Left colon (tissue), 2 donors: Measurements from ENCODE around the gene OSBPL3. TPM values are rescaled to one million over a fixed set of nuclear protein-coding genes. Genes with fewer than 3 reads are reported as not detected.

ENCODE experiments used
- ATAC-seq: fragments of 200-7000 bp; cut with Tn5 transposase; one replicate; pipeline ENCODE4 v1.9.1; 2020; ENCODE audit warnings: mild to moderate bottlenecking, moderate library complexity
- DNase-seq, 2 donors: peaks; one replicate each; pipeline ENCODE4 v3.0.0-alpha.2; 2020
- intact Hi-C, 2 donors: fragments of 100-400 bp; cut with DNase I in 1 of 2; cut with micrococcal nuclease in 1 of 2; formaldehyde crosslinking; loops; one replicate each; pipeline versions ENCODE4 v1.11.2 to v1.14.0; 2022; cut with DNase I, micrococcal nuclease
- total RNA-seq, 2 donors: library from RNA; stranded (reverse); fragmentation: NEBNext Ultra II Directional; extraction: Animal tissue kit (Norgen Biotek cat#: 25700); gene quantifications; one replicate each; pipeline ENCODE4 v1.2.1, GENCODE V29; 2021
- donor health status: DM: no; HTN: no; CAD: no.
- donor health status: DM: yes; HTN: yes; CAD: no.

The OSBPL3 gene
- total RNA-seq, 2 donors from 2014 or later: 11.0 to 13.2 TPM

- DNase-seq (no peak), ATAC-seq (no peak)
- intact Hi-C loops: no loop called here
Measured at GRCh38 chr7:24930856-24931255, 49.1 kb downstream of the OSBPL3 start.

- ATAC-seq (no peak), DNase-seq (no peak)
- intact Hi-C loops: no loop called here
Measured at GRCh38 chr7:24926623-24927524, 53.1 kb downstream of the OSBPL3 start.

GRCh38 chr7:24924375-24924774, 55.6 kb downstream of the OSBPL3 start:
- ATAC-seq (peak; percentile 95), DNase-seq (no peak)
- intact Hi-C loops: no loop called here

- intact Hi-C loops: no loop called here
- DNase-seq: no peak
- no peak for ATAC-seq
Measured at GRCh38 chr7:24923172-24923865, 56.7 kb downstream of the OSBPL3 start.

- ATAC-seq: peak; percentile 45
- intact Hi-C loops: no loop called here
Measured at GRCh38 chr7:24922099-24922773, 57.7 kb downstream of the OSBPL3 start.

GRCh38 chr7:24921362-24921679, 58.7 kb downstream of the OSBPL3 start:
- DNase-seq: no peak
- intact Hi-C loops: no loop called here
- peak; percentile 55 for ATAC-seq

More at GRCh38 chr7:24922099-24922773, 57.7 kb downstream of the OSBPL3 start:
- DNase-seq: no peak

- no peak for ATAC-seq
- DNase-seq: no peak
- intact Hi-C loops: no loop called here
Measured at GRCh38 chr7:24920451-24921361, 59.3 kb downstream of the OSBPL3 start.

- DNase-seq (no peak), ATAC-seq (no peak)
- intact Hi-C loops: no loop called here
Measured at GRCh38 chr7:24917510-24918239, 62.3 kb downstream of the OSBPL3 start.

- ATAC-seq (no peak), DNase-seq (no peak)
- intact Hi-C loops: no loop called here
Measured at GRCh38 chr7:24916463-24917040, 63.4 kb downstream of the OSBPL3 start.

GRCh38 chr7:24914465-24914859, 65.5 kb downstream of the OSBPL3 start:
- ATAC-seq (no peak), DNase-seq (no peak)
- intact Hi-C loops: no loop called here

GRCh38 chr7:24913801-24914464, 66.0 kb downstream of the OSBPL3 start:
- ATAC-seq: no peak
- intact Hi-C loops: no loop called here

GRCh38 chr7:24912874-24913514, 67.0 kb downstream of the OSBPL3 start:
- ATAC-seq (no peak), DNase-seq (no peak)
- intact Hi-C loops: no loop called here

More at GRCh38 chr7:24913801-24914464, 66.0 kb downstream of the OSBPL3 start:
- no peak for DNase-seq

GRCh38 chr7:24912424-24912823, 67.6 kb downstream of the OSBPL3 start:
- no peak for ATAC-seq
- intact Hi-C loops: no loop called here
- no peak for DNase-seq

- ATAC-seq (no peak), DNase-seq (no peak)
- intact Hi-C loops: no loop called here
Measured at GRCh38 chr7:24911213-24911603, 68.8 kb downstream of the OSBPL3 start.

- ATAC-seq (no peak), DNase-seq (no peak)
- intact Hi-C loops: no loop called here
Measured at GRCh38 chr7:24910551-24911212, 69.3 kb downstream of the OSBPL3 start.

GRCh38 chr7:24908727-24909126, 71.3 kb downstream of the OSBPL3 start:
- DNase-seq: no peak
- no peak for ATAC-seq
- intact Hi-C loops: no loop called here
